Neural cell (in vitro differentiated cells): ENCODE data around the gene CEP128. TPM values are rescaled to one million over a fixed set of nuclear protein-coding genes. Genes with fewer than 3 reads are reported as not detected.

Source experiments
- H2AFZ ChIP-seq: fragments of 200-600, 300-800 bp; sonication (generic), shearing (Covaris generic); 2 replicates; pipeline ENCODE4 v1.6.0; 2014; ENCODE audit warnings: low read depth, mild to moderate bottlenecking, antibody characterized with exemption, low read length, moderate library complexity
- H3F3A ChIP-seq: fragments of 200-600 bp; shearing (Covaris generic); 2 replicates; pipeline ENCODE4 v1.6.1; 2016; ENCODE audit warnings: mild to moderate bottlenecking, moderate library complexity, mixed read lengths, antibody characterized with exemption, low read length; ENCODE audit not compliant: insufficient read depth, poor library complexity, severe bottlenecking
- H3K27ac ChIP-seq: fragments of 200-600, 300-800 bp; sonication (generic), shearing (Covaris generic); 2 replicates; pipeline ENCODE4 v1.5.1; 2014; ENCODE audit warnings: mild to moderate bottlenecking, low read length, moderate library complexity
- H3K27me3 ChIP-seq: fragments of 300-800, 200-600 bp; sonication (generic), shearing (Covaris generic); 2 replicates; pipeline ENCODE4 v1.6.0; 2014; ENCODE audit warnings: mild to moderate bottlenecking, low read depth, low read length, moderate library complexity; ENCODE audit not compliant: insufficient read depth
- H3K36me3 ChIP-seq: fragments of 300-800, 200-600 bp; sonication (generic), shearing (Covaris generic); 2 replicates; pipeline ENCODE4 v1.5.1; 2014; ENCODE audit warnings: mild to moderate bottlenecking, antibody characterized with exemption, low read length, moderate library complexity; ENCODE audit not compliant: insufficient read depth
- H3K4me2 ChIP-seq: fragments of 300-800, 200-600 bp; sonication (generic), shearing (Covaris generic); 2 replicates; pipeline ENCODE4 v1.6.0; 2014; ENCODE audit warnings: mild to moderate bottlenecking, low read length
- H3K4me3 ChIP-seq: fragments of 300-800, 200-600 bp; sonication (generic), shearing (Covaris generic); 2 replicates; pipeline ENCODE4 v1.5.1; 2014; ENCODE audit warnings: mild to moderate bottlenecking, low read length, moderate library complexity
- H3K79me2 ChIP-seq: fragments of 200-600 bp; shearing (Covaris generic); replicated peaks from 2 replicates; pipeline ENCODE4 v1.6.0; 2014; ENCODE audit warnings: mild to moderate bottlenecking, low read length, moderate library complexity; ENCODE audit not compliant: insufficient read depth
- H3K9ac ChIP-seq: fragments of 300-800, 200-600 bp; sonication (generic), shearing (Covaris generic); 2 replicates; pipeline ENCODE4 v1.6.1; 2016; ENCODE audit warnings: mild to moderate bottlenecking, low read length, mixed read lengths
- H3K9me2 ChIP-seq: fragments of 200-600 bp; shearing (Covaris generic); 2 replicates; pipeline ENCODE4 v1.6.1; 2016; ENCODE audit warnings: mild to moderate bottlenecking, low read length, mixed read lengths; ENCODE audit not compliant: insufficient read depth
- H3K9me3 ChIP-seq: fragments of 200-600, 300-800 bp; sonication (generic), shearing (Covaris generic); 2 replicates; pipeline ENCODE4 v1.6.1; 2016; ENCODE audit warnings: mild to moderate bottlenecking, mixed run types, low read length, moderate library complexity, mixed read lengths
- H4K20me1 ChIP-seq: fragments of 200-600 bp; shearing (Covaris generic); 2 replicates; pipeline ENCODE4 v1.6.1; 2016; ENCODE audit warnings: mild to moderate bottlenecking, mixed run types; ENCODE audit not compliant: insufficient read depth
- CTCF ChIP-seq: fragments of 450-650 bp; IDR thresholded peaks from 2 replicates; pipeline ENCODE4 v1.5.1; 2014; ENCODE audit warnings: antibody characterized with exemption, mild to moderate bottlenecking, moderate library complexity; ENCODE audit not compliant: poor library complexity, severe bottlenecking
- EZH2 ChIP-seq: fragments of 200-600, 300-800 bp; shearing (Covaris generic), sonication (generic); IDR thresholded peaks from 2 replicates; pipeline ENCODE4 v1.6.1; 2014; ENCODE audit warnings: antibody characterized with exemption, low read length, borderline replicate concordance, mild to moderate bottlenecking; ENCODE audit not compliant: insufficient read depth, poor library complexity, severe bottlenecking
- MXI1 ChIP-seq: fragments of 450-650 bp; conservative IDR thresholded peaks from 2 replicates; pipeline ENCODE4 v1.6.1; 2014; ENCODE audit warnings: antibody characterized with exemption, mild to moderate bottlenecking; ENCODE audit not compliant: poor library complexity, severe bottlenecking
- POLR2AphosphoS5 ChIP-seq: IDR thresholded peaks from 2 replicates; pipeline ENCODE4 v1.6.1; 2012
- RAD21 ChIP-seq: fragments of 450-650 bp; conservative IDR thresholded peaks from 2 replicates; pipeline ENCODE4 v1.6.1; 2014; ENCODE audit warnings: antibody characterized with exemption, mild to moderate bottlenecking, moderate library complexity
- REST ChIP-seq: IDR thresholded peaks from 2 replicates; pipeline ENCODE4 v1.6.1; 2012; ENCODE audit warnings: borderline replicate concordance
- SMC3 ChIP-seq: fragments of 450-650 bp; conservative IDR thresholded peaks from 2 replicates; pipeline ENCODE4 v1.6.1; 2014; ENCODE audit warnings: antibody characterized with exemption, mild to moderate bottlenecking, moderate library complexity; ENCODE audit not compliant: poor library complexity
- TAF1 ChIP-seq: IDR thresholded peaks from 2 replicates; pipeline ENCODE4 v1.6.1; 2012; ENCODE audit warnings: low read depth
- polyA plus RNA-seq: library from polyadenylated mRNA; depleted of rRNA; stranded (reverse); fragments of >200 nt; gene quantifications from 2 replicates; pipeline ENCODE4 v1.2.3, GENCODE V29; 2014

CEP128 gene
- polyA plus RNA-seq, 1 donor from 2014 or later: 5.5 TPM

GRCh38 chr14:80771201-80771600 lies 170.3 kb downstream of the CEP128 start:
- Histone ChIP-seq H3K4me3 (no peak overlapping the region), H3K79me2 (no peaks in the 10 kb centered on the region), H3K36me3 (no peaks in the 10 kb centered on the region), H3K9me3 (no peaks in the 10 kb centered on the region), H3F3A (no peaks in the 10 kb centered on the region), H4K20me1 (no peaks in the 10 kb centered on the region), H3K27me3 (no peaks in the 10 kb centered on the region), H2AFZ (no peak overlapping the region), H3K27ac (no peak overlapping the region), H3K9ac (no peak overlapping the region), H3K4me2 (no peak overlapping the region), H3K9me2 (no peaks in the 10 kb centered on the region)
- no peak for TF ChIP-seq EZH2
- TF ChIP-seq CTCF: no peak
- no peak for TF ChIP-seq REST
- TF ChIP-seq POLR2AphosphoS5: no peak
- TF ChIP-seq RAD21: no peak

- TF ChIP-seq POLR2AphosphoS5 (no peak), MXI1 (no peak), TAF1 (no peak), RAD21 (no peak), EZH2 (no peak)
- H3K27ac ChIP-seq: no peak overlapping the region
- H3K27me3 ChIP-seq: no peaks in the 10 kb centered on the region
- H4K20me1 ChIP-seq: no peaks in the 10 kb centered on the region
- no peaks in the 10 kb centered on the region for H3K79me2 ChIP-seq
- no peaks in the 10 kb centered on the region for H3K9me2 ChIP-seq
- H2AFZ ChIP-seq: no peak overlapping the region
- H3K9ac ChIP-seq: no peak overlapping the region
- no peaks in the 10 kb centered on the region for H3F3A ChIP-seq
- H3K9me3 ChIP-seq: no peaks in the 10 kb centered on the region
- no peak overlapping the region for H3K4me2 ChIP-seq
- H3K4me3 ChIP-seq: no peak overlapping the region
- no peaks in the 10 kb centered on the region for H3K36me3 ChIP-seq
Observed at GRCh38 chr14:80770114-80770908, 171.2 kb downstream of the CEP128 start.

- Histone ChIP-seq H3K9me3 (no peaks in the 10 kb centered on the region), H3K4me3 (no peak overlapping the region), H3K36me3 (no peaks in the 10 kb centered on the region), H3K27ac (no peak overlapping the region), H3K9me2 (no peaks in the 10 kb centered on the region), H4K20me1 (no peaks in the 10 kb centered on the region), H3K79me2 (no peaks in the 10 kb centered on the region), H3F3A (no peaks in the 10 kb centered on the region), H3K27me3 (no peaks in the 10 kb centered on the region), H2AFZ (no peak overlapping the region), H3K9ac (no peak overlapping the region), H3K4me2 (no peak overlapping the region)
- no peak for TF ChIP-seq SMC3
- TF ChIP-seq TAF1: no peak
- no peak for TF ChIP-seq EZH2
- TF ChIP-seq REST: no peak
- no peak for TF ChIP-seq POLR2AphosphoS5
- TF ChIP-seq CTCF: no peak
- TF ChIP-seq MXI1: no peak
- no peak for TF ChIP-seq RAD21
Observed at GRCh38 chr14:80768646-80769045, 172.9 kb downstream of the CEP128 start.
